COLO668 (cell line): Measurements from ENCODE around the gene GAGE12G.
"Not testable (repeated sequence)": the region's sequence is repeated elsewhere in the genome, so short reads cannot be mapped to it uniquely, and the experiment has no call there.

Source experiments
- DNase-seq: peaks from one replicate; lab custom pipeline; 2025; ENCODE audit not compliant: unreplicated experiment; lab: John Stamatoyannopoulos, UW

The GAGE12G gene

DNA sequence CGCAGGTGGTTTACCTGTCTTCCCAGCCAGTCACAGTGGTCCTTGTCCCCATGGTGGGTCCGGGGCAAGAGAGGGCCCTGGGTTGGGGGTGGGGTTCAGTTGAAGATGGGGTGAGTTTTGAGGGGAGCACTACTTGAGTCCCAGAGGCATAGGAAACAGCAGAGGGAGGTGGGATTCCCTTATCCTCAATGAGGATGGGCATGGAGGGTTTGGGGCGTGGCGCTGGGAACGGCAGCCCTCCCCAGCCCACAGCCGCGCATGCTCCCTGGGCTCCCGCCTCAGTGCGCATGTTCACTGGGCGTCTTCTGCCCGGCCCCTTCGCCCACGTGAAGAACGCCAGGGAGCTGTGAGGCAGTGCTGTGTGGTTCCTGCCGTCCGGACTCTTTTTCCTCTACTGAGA lies at the start of gene GAGE12G:
GAGE12G (plus strand) TSS at position 301 of the 400 bp plus-strand sequence. CDS start 1,155 bp downstream, outside the sequence.
- DNase-seq: not testable (repeated sequence)

DNA sequence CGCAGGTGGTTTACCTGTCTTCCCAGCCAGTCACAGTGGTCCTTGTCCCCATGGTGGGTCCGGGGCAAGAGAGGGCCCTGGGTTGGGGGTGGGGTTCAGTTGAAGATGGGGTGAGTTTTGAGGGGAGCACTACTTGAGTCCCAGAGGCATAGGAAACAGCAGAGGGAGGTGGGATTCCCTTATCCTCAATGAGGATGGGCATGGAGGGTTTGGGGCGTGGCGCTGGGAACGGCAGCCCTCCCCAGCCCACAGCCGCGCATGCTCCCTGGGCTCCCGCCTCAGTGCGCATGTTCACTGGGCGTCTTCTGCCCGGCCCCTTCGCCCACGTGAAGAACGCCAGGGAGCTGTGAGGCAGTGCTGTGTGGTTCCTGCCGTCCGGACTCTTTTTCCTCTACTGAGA lies 38.3 kb upstream of the GAGE12G start, which contains the start of gene GAGE12C:
GAGE12C (plus strand) TSS at position 301 of the 400 bp plus-strand sequence. CDS start 1,155 bp downstream, outside the sequence.
- not testable (repeated sequence) for DNase-seq

- not testable (repeated sequence) for DNase-seq
These were observed 28.8 kb upstream of the GAGE12G start, which contains the start of gene GAGE12D for GRCh38 chrX:49541433-49541832. TSS of gene GAGE12D (plus strand) at chrX:49541733. CDS start at chrX:49542888, 1,155 bp downstream.

DNA sequence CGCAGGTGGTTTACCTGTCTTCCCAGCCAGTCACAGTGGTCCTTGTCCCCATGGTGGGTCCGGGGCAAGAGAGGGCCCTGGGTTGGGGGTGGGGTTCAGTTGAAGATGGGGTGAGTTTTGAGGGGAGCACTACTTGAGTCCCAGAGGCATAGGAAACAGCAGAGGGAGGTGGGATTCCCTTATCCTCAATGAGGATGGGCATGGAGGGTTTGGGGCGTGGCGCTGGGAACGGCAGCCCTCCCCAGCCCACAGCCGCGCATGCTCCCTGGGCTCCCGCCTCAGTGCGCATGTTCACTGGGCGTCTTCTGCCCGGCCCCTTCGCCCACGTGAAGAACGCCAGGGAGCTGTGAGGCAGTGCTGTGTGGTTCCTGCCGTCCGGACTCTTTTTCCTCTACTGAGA lies 19.2 kb upstream of the GAGE12G start, which contains the start of gene GAGE12E:
GAGE12E (plus strand) TSS at position 301 of the 400 bp plus-strand sequence. CDS start 1,155 bp downstream, outside the sequence.
- DNase-seq: not testable (repeated sequence)

GRCh38 chrX:49560542-49560941 lies 9.7 kb upstream of the GAGE12G start, which contains the start of gene GAGE12F:
TSS of gene GAGE12F (plus strand) at chrX:49560842. CDS start at chrX:49561997, 1,155 bp downstream.
- DNase-seq: not testable (repeated sequence)

GRCh38 chrX:49568728-49569127 lies 1.5 kb upstream of the GAGE12G start:
- not testable (repeated sequence) for DNase-seq

- DNase-seq: not testable (repeated sequence)
These were observed 1.0 kb upstream of the GAGE12G start for GRCh38 chrX:49569152-49569551.

GRCh38 chrX:49579649-49580048 lies 9.4 kb downstream of the GAGE12G start, which contains the start of gene GAGE12H:
TSS of gene GAGE12H (plus strand) at chrX:49579949. CDS start at chrX:49581104, 1,155 bp downstream.
- DNase-seq: not testable (repeated sequence)

- DNase-seq: not testable (repeated sequence)
These were observed 19.0 kb downstream of the GAGE12G start, which contains the start of gene GAGE2A for GRCh38 chrX:49589196-49589595. TSS of gene GAGE2A (plus strand) at chrX:49589496. CDS start at chrX:49590651, 1,155 bp downstream.

- not testable (repeated sequence) for DNase-seq
These were observed 19.7 kb downstream of the GAGE12G start for GRCh38 chrX:49589769-49590478.

DNA sequence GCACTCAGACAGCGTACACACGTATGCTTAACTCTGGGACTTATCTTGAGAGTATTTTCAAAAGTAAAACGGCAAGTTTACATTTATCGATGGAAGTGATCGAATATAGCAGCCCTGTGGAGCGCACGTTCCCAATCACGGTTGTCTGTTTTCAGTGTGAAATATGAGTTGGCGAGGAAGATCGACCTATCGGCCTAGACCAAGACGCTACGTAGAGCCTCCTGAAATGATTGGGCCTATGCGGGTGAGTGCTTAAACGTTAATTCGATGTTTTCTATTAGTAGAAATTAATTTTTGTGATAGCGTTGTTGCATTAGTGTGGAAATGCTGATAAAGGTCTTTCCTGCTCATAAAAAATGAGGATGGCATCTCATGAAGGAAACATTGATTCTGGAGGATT lies 20.3 kb downstream of the GAGE12G start:
- DNase-seq: not testable (repeated sequence)

- DNase-seq: not testable (repeated sequence)
These were observed 28.5 kb downstream of the GAGE12G start, which contains the start of gene GAGE1 for GRCh38 chrX:49598720-49599119. TSS of gene GAGE1 (plus strand) at chrX:49599020. CDS start at chrX:49600175, 1,155 bp downstream.

DNA sequence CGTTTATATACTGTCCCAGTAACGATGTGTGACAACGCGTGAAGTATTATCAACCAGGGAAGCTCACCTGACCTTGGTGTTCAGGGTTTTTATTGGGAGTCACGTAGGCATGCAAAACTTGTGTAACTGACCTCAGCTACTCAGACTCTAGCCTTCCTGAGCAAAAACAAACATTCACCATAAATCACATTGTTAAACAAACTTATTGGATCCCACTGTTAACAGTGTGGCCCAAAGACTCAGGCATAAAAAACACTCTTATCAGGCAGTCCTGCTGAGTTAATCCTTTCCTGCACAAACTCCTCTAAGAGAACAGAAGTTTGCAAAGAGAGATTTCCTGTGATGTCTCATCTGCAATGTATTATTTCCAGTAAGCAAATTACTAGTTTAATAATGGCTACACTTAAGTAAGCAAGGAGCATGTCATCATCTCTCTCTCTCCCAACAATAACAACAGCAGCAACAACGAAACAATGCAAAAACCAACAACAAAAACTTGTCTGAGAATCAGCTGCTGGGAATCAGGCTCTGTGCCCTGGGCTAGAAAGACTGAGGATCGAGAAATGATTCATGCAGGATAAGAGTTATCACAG lies 40.6 kb downstream of the GAGE12G start:
- no peak for DNase-seq

GRCh38 chrX:49618574-49618973 lies 48.4 kb downstream of the GAGE12G start:
- DNase-seq: no peak
